ENCODE data around the gene CRYBG1.

CRYBG1 gene

DNA sequence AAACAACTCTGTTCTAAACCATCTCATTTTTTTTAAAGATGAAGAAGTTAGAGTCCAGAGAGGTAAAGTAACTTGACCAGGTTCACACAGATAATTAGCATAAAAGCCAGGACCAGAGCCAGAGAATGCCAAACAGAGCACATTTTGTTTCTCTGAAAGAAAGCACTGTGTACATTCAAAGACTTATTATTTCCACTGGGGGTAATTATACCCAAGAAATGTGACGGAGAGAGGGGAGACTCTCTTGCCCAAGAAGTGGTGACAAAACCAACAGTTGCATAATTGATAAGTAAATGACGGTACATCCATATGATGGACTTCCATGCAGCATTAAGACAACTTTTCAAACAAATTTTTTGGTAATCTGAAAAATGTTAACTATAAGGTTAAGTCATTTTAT lies 157.2 kb downstream of the CRYBG1 start:
- DNase-seq (ENCODE audit: insufficient read length, low spot score) (no peak), FAIRE-seq (no peak)
- TF ChIP-seq, protein P1, sequence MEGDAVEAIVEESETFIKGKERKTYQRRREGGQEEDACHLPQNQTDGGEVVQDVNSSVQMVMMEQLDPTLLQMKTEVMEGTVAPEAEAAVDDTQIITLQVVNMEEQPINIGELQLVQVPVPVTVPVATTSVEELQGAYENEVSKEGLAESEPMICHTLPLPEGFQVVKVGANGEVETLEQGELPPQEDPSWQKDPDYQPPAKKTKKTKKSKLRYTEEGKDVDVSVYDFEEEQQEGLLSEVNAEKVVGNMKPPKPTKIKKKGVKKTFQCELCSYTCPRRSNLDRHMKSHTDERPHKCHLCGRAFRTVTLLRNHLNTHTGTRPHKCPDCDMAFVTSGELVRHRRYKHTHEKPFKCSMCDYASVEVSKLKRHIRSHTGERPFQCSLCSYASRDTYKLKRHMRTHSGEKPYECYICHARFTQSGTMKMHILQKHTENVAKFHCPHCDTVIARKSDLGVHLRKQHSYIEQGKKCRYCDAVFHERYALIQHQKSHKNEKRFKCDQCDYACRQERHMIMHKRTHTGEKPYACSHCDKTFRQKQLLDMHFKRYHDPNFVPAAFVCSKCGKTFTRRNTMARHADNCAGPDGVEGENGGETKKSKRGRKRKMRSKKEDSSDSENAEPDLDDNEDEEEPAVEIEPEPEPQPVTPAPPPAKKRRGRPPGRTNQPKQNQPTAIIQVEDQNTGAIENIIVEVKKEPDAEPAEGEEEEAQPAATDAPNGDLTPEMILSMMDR (IDR thresholded peaks at IDR 0.05; ENCODE audit: insufficient read depth, missing control alignments): no peak

DNA sequence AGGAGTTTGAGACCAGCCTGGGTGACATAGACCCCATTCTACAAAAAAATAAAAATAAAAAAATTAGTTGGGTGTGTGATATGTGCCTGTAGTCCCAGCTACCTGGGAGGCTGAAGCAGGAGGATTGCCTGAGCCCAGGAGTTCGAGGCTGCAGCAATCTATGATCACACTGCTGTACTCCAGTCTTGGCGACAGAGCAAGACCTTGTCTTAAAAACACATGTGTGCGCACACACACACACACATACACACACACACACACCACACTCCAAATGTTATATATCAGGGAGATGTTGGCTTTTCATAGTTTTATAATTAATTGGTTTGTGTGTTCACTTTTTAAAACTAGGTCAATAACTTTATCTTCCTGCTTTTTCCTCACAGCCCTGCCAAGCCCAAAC lies 158.2 kb downstream of the CRYBG1 start:
- DNase-seq (ENCODE audit: insufficient read length, low spot score) (no peak), FAIRE-seq (no peak)
- TF ChIP-seq, protein P1 (IDR thresholded peaks at IDR 0.05; ENCODE audit: insufficient read depth, missing control alignments): no peak

DNA sequence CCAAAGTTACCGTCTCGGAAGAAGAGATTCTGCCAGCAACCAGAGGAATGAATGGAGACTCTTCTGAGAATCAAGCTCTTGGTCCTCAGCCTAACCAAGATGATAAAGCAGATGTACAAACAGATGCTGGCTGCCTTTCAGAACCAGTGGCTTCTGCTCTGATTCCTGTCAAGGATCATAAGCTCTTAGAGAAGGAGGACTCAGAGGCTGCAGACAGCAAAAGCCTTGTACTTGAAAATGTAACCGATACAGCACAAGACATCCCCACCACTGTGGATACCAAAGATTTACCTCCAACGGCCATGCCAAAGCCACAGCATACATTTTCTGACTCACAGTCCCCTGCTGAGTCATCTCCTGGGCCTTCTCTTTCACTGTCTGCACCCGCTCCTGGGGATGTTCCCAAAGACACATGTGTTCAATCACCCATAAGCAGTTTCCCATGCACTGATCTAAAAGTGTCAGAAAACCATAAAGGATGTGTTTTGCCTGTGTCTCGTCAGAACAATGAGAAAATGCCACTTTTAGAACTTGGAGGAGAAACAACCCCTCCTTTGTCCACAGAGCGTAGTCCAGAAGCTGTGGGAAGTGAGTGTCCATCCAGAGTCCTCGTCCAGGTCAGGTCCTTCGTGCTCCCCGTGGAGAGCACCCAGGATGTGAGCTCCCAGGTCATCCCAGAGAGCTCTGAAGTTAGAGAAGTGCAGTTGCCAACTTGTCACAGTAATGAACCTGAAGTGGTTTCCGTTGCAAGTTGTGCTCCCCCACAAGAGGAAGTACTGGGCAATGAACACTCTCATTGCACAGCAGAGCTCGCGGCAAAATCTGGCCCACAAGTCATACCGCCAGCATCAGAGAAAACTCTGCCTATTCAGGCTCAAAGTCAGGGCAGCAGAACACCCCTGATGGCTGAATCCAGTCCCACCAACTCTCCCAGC lies 159.2 kb downstream of the CRYBG1 start:
- no peak for FAIRE-seq
- TF ChIP-seq, protein P1 (IDR thresholded peaks at IDR 0.05; ENCODE audit: insufficient read depth, missing control alignments): no peak
- DNase-seq (ENCODE audit: insufficient read length, low spot score): no peak

DNA sequence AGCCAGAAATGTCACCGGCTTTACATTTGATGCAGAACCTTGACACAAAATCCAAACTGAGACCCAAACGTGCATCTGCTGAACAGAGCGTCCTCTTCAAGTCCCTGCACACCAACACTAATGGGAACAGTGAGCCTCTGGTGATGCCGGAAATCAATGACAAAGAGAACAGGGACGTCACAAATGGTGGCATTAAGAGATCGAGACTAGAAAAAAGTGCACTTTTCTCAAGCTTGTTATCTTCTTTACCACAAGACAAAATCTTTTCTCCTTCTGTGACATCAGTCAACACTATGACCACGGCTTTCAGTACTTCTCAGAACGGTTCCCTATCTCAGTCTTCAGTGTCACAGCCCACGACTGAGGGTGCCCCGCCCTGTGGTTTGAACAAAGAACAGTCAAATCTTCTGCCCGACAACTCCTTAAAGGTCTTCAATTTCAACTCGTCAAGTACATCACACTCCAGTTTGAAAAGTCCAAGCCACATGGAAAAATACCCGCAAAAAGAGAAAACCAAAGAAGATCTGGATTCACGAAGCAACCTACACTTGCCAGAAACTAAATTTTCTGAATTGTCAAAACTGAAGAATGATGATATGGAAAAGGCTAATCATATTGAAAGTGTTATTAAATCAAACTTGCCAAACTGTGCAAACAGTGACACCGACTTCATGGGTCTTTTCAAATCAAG lies 160.3 kb downstream of the CRYBG1 start:
- DNase-seq (ENCODE audit: insufficient read length, low spot score) (no peak), FAIRE-seq (no peak)
- TF ChIP-seq, protein P1 (IDR thresholded peaks at IDR 0.05; ENCODE audit: insufficient read depth, missing control alignments): no peak

DNA sequence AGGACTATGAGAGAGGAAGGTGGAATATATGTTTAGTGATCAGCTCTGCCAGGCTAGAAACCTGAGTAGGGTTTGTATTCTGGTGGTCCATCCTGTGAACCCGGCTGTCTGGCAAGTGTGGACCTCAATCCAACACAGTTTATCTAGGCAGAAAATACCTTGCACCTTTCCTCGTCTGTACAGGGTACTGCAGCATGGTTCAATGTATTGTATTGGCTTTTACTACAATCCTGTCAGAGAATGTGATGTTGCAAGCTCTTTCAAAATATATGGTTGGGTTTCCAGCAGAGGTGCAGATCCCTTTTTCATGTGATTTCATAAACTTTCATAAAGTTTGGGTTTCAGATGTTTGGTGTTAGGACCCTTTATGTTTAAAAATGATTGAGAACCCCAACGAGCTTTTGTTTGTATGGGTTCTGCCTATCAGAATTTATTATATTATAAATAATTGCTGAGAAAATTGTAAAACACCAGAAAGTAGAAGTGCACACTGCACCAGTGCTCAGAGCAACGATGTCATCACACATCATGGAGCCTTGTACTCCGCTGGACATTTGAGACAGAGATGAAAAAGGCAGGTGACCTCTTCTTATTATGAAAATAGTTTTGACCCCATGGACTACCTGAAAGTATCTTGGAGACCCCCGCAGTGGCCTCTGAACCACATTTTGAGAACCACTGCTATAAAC lies 162.2 kb downstream of the CRYBG1 start:
- TF ChIP-seq, protein P1 (IDR thresholded peaks at IDR 0.05; ENCODE audit: insufficient read depth, missing control alignments): no peak
- DNase-seq (ENCODE audit: insufficient read length, low spot score) (no peak), FAIRE-seq (no peak)

DNA sequence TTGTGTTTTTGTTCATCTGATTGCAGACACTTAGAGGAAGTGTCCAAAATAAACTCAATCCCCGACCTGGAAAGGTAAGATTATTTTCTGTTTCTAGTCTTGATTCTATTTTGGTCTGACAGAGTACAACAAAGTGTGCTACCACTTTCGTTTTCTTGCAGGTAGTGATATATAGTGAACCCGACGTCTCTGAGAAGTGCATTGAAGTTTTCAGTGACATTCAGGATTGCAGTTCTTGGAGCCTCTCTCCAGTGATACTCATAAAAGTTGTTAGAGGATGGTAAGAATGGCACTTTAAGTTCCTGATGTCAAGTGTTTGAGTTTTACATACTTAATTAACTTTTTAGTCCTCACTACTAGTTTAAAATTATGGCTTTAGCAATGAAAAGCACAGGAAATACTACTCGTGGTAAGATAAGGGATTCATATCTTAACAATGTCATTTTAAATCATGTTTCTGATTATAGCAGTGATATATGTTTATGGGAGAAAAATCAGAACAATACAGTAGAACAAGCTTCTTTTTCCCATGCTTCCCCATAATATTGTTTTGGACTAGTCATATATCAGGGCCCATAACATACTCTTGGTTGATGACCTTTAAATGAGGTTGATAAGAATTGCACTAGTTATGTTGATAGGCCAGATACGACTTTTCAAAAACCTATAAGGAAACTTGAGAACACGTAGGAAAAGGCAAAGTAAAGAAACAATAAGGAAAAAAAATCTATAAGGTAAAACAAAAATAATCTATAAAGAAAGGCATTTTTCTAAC lies 164.8 kb downstream of the CRYBG1 start:
- DNase-seq (ENCODE audit: insufficient read length, low spot score): no peak
- TF ChIP-seq, protein P1 (IDR thresholded peaks at IDR 0.05; ENCODE audit: insufficient read depth, missing control alignments): no peak
- FAIRE-seq: no peak
